GM12872 (cell line): ENCODE measurements around the gene UNG.

ENCODE experiments used
- TF ChIP-seq, protein P1 (sequence below): IDR thresholded peaks from 3 replicates; pipeline ENCODE4 v1.5.1; 2011; ENCODE audit warnings: low read depth, mild to moderate bottlenecking, low read length, moderate library complexity; ENCODE audit not compliant: insufficient read depth

Gene UNG

DNA sequence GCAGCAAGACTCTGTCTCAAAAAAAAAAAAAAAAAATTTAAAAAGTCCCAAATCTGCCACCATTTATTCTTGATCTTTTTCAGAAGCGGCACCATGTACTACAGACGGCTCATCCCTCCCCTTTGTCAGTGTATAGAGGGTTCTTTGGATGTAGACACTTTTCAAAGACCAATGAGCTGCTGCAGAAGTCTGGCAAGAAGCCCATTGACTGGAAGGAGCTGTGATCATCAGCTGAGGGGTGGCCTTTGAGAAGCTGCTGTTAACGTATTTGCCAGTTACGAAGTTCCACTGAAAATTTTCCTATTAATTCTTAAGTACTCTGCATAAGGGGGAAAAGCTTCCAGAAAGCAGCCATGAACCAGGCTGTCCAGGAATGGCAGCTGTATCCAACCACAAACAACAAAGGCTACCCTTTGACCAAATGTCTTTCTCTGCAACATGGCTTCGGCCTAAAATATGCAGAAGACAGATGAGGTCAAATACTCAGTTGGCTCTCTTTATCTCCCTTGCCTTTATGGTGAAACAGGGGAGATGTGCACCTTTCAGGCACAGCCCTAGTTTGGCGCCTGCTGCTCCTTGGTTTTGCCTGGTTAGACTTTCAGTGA lies 12.5 kb downstream of the UNG start:
- TF ChIP-seq, protein P1, sequence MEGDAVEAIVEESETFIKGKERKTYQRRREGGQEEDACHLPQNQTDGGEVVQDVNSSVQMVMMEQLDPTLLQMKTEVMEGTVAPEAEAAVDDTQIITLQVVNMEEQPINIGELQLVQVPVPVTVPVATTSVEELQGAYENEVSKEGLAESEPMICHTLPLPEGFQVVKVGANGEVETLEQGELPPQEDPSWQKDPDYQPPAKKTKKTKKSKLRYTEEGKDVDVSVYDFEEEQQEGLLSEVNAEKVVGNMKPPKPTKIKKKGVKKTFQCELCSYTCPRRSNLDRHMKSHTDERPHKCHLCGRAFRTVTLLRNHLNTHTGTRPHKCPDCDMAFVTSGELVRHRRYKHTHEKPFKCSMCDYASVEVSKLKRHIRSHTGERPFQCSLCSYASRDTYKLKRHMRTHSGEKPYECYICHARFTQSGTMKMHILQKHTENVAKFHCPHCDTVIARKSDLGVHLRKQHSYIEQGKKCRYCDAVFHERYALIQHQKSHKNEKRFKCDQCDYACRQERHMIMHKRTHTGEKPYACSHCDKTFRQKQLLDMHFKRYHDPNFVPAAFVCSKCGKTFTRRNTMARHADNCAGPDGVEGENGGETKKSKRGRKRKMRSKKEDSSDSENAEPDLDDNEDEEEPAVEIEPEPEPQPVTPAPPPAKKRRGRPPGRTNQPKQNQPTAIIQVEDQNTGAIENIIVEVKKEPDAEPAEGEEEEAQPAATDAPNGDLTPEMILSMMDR = no peak

DNA sequence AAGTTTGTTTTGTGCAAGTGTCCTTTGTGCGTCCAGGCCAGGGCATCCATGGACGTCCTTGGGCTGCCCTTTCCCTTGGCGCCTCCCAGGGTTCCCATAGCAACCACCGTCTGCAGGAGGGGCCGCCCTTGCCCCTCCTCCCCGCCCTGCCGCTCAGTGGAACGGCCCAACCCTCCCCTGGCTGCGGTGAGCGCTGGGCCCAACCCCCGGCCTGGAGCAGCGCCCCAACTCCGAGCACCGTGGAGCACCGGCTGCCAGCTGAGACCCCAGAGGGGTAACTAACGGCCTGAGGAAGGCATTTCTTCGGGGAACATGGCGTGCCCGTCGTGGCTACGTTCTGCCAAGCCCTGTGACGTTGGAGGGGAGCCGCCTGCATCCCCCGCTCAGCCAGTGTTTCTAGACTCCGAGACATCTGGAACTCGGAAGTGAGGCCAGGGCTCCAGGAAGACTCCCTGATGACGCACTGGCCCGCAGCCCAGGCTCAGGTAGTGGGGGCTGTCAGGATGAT lies 13.6 kb downstream of the UNG start:
- TF ChIP-seq, protein P1 = no peak

DNA sequence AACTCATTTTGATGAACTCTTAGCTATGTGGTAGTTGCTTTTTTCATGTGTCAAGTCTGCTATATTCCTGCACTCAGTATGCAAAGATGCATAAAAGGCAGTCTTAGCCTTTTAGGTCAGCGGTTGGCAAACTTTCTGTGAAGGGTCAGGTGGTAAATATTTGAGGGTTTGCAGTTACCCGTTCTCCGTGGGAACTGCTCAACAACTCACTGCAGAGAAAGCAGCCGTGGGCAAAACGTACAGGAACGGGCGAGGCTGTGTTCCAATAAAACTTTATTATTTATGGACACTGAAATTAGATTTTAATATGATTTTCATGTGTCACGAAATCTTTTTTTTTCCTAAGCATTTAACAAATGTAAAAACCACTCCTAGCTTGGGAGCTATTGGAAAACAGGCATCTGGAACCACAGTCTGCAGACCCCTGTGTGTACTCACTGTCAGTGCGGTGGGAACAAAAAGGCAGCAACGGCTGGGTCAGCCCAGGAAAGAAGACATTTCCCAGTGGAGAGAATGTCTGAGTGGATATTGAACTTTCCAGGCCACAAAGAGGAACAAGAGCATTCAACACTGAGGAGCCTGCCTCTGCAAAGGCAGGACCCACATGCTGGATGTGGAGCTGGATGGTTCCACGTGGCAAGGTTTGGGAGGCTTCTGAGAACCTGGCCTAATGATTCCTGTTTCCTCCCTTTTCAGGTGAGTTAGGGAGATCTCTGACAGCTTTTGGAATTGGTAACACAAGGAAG lies 15.5 kb downstream of the UNG start:
- TF ChIP-seq, protein P1 = no peak

DNA sequence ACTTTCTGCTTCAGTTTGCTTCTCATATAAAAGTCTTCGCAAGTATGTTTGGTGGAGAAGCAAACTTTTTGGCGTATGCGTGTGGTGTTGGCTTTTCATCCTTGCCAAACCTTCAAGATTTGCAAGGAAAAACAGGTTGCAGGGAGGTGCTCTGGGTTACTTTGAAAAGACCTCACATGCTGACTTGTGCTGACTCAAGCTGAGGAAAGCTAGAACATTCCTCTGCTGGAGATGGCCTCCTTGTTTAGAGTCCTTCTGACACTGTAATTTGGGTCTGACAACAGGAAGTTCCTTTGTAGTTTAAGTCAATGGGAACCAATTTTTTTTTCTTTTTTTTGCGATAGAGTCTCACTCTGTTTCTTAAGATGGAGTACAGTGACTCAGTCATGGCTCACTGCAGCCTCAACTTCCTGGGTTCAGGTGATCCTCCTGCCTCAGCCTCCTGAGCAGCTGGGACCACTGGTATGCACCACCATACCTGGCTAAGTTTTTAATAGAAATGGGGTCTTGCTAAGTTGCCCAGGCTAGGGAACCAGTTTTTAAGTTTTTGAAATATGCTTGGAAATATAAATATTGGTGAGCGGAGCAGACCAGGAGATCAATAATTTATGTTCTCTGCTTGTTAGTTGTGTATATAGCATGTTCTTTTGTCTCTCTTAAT lies 16.4 kb downstream of the UNG start:
- TF ChIP-seq, protein P1 = no peak

DNA sequence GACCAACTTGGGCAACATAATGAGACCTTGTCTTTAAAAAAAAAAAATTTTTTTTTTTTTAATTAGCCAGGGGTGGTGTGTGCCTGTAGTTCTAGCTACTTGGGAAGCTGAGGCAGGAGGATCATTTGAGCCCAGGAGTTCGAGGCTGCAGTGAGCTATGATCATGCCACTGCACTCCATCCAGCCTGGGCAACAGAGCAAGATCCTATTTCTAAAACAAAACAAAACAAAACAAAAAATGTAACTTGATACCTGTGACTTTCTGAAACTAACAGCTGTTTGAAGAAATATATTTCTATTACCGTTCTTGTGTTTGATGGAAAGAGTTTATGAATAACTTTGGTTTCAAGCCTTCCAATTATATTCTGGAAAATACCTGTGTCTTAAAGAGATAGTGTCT lies 17.2 kb downstream of the UNG start:
- TF ChIP-seq, protein P1 = no peak

DNA sequence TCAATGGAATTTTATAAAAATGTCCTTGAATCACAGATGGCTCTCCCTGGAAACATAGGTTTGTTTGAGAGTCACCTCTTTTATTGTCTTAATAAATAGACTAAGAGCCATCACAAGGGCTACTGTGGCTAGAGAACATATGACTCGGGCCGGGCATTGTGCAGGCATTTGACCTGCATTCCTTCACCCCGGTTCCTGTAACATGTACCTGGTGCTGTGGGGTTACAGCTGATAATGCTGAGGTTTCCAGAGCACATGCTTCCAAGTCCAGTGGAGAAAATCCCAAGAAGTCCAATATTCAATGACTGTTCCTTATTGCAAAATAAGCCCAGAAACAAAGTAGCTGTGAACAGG lies 18.0 kb downstream of the UNG start:
- TF ChIP-seq, protein P1 = no peak
